ENCODE data around the gene GLI2.

The GLI2 gene

DNA sequence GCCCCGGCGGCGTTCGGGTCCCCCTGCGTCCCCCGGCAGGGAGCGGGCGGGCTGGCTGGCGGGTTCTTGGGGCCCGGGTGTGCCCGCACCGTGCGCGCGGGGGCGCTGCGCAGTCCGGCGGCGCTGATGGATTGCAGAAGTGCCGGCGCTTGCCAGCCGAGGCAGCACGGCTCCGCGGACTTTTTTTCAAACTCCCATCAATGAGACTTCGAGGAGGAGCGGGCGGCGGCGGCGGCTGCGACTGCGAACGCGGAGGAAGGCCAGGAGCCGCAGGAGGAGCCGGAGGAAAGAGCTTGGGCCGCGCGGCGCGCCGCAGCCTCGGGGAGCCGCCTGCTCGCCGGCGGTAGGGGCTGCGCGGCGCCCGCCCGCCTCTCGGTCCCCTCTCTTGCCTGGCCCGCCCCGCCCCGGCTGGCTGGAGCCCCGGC, at the start of gene GLI2:
GLI2 (plus strand) TSS at position 123 of the 425 bp plus-strand sequence. CDS start 61,453 bp downstream, outside the sequence.
- TF ChIP-seq, protein P1, sequence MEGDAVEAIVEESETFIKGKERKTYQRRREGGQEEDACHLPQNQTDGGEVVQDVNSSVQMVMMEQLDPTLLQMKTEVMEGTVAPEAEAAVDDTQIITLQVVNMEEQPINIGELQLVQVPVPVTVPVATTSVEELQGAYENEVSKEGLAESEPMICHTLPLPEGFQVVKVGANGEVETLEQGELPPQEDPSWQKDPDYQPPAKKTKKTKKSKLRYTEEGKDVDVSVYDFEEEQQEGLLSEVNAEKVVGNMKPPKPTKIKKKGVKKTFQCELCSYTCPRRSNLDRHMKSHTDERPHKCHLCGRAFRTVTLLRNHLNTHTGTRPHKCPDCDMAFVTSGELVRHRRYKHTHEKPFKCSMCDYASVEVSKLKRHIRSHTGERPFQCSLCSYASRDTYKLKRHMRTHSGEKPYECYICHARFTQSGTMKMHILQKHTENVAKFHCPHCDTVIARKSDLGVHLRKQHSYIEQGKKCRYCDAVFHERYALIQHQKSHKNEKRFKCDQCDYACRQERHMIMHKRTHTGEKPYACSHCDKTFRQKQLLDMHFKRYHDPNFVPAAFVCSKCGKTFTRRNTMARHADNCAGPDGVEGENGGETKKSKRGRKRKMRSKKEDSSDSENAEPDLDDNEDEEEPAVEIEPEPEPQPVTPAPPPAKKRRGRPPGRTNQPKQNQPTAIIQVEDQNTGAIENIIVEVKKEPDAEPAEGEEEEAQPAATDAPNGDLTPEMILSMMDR (IDR thresholded peaks at IDR 0.05; ENCODE audit: low read depth, low read length, missing control alignments): peak; percentile 48
- DNase-seq (ENCODE audit: low read depth): no peak
- H3K4me3 ChIP-seq (ENCODE audit: low read depth, low read length): no peak within 1 kb of the TSS

DNA sequence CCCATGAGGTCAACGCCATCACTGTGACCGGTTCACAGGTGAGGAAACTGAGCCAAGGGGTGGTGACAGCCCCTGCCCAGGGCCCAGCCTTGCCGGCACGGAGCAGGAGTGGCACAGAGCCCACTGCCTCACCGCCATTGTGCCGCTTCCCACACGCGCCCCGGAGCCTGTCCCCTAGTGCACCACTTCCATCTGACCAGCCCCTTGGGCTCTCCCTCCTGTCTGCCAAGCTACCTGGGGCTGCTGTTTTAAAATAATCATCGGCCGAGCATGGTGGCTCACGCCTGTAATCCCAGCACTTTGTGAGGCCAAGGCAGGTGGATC, 49.7 kb upstream of the GLI2 start:
- TF ChIP-seq, protein P1 (IDR thresholded peaks at IDR 0.05; ENCODE audit: low read depth, low read length, missing control alignments): no peak
- H3K4me3 ChIP-seq (ENCODE audit: low read depth, low read length): no peak overlapping the region
- DNase-seq (ENCODE audit: low read depth): no peak

DNA sequence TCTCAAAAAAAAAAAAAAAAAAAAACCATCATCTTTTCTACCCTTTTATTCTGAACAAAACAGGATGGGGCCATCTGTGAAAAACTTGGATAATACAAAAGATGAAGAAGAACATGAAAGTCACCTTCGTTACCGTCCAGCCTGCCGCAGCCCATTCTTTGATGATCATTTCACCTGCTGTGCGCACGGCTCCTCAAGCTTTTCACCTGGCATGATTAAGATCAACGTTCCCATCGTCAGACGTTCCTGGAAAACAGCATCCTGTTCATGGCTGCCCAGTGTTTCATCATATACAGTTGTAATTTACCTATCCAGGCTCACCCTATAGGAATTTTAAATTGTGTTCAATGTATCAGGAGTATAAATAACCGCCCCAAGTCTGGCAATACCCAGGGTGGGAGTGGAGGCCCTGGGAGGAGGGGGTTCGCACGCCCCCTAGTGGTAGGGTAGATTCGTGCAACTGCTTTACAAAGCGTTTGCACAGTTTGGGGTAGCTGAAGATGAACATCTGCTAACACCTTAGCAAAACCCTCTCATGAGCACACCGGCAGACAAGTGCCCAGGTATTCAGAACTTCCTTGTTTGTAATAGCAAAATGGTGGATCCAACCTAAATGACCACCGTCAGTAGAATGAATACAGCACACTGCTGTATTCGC, 49.0 kb upstream of the GLI2 start:
- TF ChIP-seq, protein P1 (IDR thresholded peaks at IDR 0.05; ENCODE audit: low read depth, low read length, missing control alignments): peak; percentile 61
- DNase-seq (ENCODE audit: low read depth): no peak
- H3K4me3 ChIP-seq (ENCODE audit: low read depth, low read length): no peak overlapping the region

DNA sequence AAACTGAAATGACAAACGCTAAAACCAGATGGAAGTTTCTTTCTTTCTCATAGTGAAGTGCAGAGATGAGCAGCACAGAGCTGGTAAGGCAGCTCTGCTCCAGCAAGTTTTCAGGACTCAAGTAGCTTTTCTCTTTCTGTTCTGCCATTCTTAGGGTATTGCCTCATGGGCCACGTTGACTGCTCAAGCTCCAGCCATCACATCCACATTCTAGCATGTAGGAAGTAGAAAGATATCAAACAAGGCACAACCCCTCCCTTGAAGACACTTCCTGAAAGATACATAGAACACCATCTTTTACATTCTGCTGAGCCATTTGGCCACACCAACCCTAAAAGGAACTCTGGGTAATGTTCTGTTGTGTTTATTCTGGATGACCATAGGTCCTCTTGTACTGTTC, 48.5 kb upstream of the GLI2 start:
- DNase-seq (ENCODE audit: low read depth): no peak
- H3K4me3 ChIP-seq (ENCODE audit: low read depth, low read length): no peak overlapping the region
- TF ChIP-seq, protein P1 (IDR thresholded peaks at IDR 0.05; ENCODE audit: low read depth, low read length, missing control alignments): no peak

DNA sequence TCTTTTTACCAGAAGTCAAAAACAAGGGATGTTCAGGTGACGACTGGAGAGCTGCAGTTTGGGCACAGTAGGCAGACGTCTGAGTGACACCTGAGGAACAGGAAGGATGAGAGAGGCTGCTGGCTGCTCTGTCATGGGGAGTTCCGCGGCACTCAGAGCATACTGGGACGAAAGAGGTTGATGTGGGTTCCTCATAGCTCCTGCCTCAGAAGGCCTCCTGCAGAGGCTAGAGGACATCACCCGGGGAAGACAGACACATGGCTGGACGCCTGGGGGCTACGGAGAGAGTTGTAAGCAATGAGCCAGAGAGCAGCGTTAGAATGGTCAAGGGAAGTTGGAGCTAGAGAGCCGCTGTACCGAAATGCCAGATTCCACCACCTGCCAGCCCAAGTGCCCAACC, 45.1 kb upstream of the GLI2 start:
- DNase-seq (ENCODE audit: low read depth): no peak
- H3K4me3 ChIP-seq (ENCODE audit: low read depth, low read length): no peak overlapping the region
- TF ChIP-seq, protein P1 (IDR thresholded peaks at IDR 0.05; ENCODE audit: low read depth, low read length, missing control alignments): no peak

DNA sequence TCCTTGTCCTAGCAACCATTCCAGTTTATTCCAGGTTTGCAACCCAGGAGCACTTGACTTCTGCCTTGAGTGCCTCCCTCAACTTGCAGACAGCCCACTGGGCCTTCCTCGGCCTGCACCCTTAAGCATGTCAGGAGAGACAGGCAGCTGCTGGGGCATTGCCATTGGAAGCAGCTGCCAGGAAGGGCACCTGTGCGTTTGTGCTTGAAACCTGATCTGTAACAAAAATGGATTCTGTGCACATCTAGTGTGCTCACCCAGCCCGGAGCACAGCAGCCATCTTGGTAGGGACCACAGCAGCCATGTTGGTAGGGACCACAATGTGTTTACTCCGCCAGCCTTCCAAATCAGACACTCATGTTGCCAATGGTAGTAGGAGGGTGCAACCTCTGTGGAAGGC, 44.3 kb upstream of the GLI2 start:
- DNase-seq (ENCODE audit: low read depth): no peak
- TF ChIP-seq, protein P1 (IDR thresholded peaks at IDR 0.05; ENCODE audit: low read depth, low read length, missing control alignments): no peak

DNA sequence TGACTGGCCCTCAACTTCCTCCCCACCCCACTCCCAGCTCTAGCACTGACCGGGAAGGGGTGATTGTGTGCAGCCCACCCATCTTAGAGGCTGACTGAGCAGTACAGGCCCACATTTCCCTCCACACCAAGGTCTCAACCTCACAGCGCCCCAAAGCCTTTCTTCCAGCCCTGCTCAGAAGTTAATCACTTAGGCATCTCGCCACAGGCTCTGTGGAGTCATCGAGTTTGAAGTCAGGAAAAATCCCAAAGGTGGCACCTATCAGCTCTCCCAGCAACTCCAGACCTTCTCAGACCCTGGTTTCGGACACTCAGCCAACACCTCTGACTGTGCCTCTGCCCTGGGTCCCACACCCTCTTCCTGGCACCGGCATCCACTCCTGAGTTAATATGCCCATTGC, 43.0 kb upstream of the GLI2 start:
- DNase-seq (ENCODE audit: low read depth): no peak
- TF ChIP-seq, protein P1 (IDR thresholded peaks at IDR 0.05; ENCODE audit: low read depth, low read length, missing control alignments): no peak
- no peak overlapping the region for H3K4me3 ChIP-seq (ENCODE audit: low read depth, low read length)

More for the DNA sequence above, 44.3 kb upstream of the GLI2 start:
- H3K4me3 ChIP-seq (ENCODE audit: low read depth, low read length): no peak overlapping the region

All from GM12864 (cell line).